HG03457 (cell line): Measurements from ENCODE around the gene NKX2-2.

Experiments used
- ATAC-seq: cut with Tn5 transposase; IDR thresholded peaks from one replicate; pipeline ENCODE4 v1.9.1; 2021; ENCODE audit warnings: moderate number of reproducible peaks; ENCODE audit not compliant: unreplicated experiment

Gene NKX2-2

DNA sequence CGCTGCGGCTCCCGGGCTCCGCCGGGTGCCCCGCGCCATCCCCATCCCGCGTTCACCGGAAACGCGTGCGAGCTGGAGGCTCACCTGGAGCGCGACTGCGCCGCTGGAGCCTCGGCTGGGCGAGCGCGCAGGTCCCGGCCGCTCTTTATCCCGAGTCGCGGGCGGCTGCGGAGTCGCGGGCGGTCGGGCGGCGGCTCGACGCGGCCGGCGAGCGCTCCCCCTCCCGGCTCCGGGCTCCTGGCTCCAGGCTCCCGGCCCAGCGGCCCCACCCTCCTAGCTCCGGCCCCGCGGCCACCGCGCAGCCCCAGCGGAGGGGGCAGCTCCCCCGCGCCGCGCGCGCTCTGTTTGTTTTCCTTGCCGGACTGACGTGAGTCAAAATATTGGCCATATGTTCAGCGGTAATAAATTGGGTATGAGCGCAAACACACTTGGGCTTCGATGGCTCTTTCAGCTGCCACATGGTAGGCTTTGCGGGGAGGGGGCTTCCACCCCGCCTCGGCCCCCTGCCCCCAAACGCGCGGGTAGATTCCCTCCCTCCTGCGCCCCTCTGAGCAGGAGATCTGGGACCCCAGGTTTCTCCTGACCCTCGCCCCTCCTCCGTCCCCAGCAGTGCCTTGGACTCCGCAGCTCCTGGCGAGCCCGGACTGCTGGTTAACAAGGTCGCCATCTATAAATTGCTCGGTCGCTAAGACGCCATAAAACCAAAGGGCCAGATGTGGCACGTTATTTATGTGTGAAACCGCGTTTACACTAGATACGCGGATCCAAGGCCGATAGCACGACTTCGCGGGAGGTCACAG, 8.8 kb upstream of the NKX2-2 start:
- no peak for ATAC-seq

DNA sequence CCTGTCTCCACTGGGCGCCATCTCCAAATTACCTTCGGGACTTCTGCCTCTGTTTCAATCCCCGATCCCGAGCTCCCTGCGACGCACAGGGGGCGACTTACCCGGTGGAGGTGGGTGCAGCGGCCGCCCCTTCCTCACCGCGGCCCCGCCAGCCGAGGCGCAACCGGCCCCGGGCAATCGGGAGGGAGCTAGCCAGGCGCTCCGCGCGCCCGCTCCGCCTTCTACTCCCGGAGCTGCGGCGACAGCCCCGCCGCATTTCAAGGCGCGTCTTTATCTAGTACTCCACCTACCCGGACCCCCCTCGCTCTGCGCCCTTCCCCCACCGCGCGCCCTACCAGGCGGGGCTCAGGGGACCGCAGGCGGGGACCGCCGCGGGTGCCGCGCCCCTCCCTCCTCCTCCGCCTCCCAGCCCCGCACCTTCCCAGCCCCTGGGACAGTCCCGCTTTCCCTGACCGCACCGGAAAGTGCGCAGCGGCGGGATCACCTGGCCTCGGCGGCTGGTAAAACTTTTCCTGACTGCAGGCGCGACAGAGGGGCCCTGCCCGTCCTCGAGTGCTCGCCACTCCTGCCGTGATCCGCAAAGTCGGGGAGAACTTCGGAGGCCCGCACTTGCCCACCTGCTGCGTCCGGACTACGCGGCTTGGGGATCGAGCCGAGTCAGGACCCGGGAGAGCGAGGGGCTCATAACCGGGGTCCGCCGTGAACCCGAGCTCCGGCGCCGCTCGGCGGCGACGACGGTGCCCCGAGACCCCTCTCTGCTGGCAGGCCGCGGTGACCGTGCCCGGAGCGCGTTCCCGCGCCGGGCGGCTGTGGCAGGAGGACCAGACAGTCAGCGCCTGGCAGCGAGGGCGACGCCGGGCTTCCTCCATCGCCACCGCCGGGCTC, 8.0 kb upstream of the NKX2-2 start:
- ATAC-seq = no peak

GRCh38 chr20:21520702-21521595, 7.1 kb upstream of the NKX2-2 start:
- no peak for ATAC-seq

DNA sequence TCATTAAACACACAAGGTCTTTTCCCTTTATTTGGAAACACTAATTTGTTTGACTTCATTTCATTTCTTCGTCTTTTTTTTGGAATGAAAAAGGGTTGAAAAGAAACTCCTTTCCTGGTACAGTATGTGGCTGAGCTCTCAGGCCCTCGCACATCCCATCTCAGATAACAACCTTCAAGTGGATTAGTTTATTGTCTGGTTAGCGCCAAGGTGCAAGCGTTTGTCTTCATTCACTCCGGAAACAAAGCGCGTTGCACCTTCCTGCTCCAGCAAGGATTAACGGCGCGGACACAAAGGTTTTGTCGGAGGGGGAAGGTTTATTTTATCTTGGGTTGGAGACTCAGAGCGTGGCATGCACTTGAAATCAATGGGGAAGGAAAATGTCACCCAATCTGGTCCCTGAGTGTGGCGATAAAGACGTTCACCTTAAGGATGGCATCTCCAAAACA, 5.3 kb upstream of the NKX2-2 start:
- ATAC-seq = no peak

DNA sequence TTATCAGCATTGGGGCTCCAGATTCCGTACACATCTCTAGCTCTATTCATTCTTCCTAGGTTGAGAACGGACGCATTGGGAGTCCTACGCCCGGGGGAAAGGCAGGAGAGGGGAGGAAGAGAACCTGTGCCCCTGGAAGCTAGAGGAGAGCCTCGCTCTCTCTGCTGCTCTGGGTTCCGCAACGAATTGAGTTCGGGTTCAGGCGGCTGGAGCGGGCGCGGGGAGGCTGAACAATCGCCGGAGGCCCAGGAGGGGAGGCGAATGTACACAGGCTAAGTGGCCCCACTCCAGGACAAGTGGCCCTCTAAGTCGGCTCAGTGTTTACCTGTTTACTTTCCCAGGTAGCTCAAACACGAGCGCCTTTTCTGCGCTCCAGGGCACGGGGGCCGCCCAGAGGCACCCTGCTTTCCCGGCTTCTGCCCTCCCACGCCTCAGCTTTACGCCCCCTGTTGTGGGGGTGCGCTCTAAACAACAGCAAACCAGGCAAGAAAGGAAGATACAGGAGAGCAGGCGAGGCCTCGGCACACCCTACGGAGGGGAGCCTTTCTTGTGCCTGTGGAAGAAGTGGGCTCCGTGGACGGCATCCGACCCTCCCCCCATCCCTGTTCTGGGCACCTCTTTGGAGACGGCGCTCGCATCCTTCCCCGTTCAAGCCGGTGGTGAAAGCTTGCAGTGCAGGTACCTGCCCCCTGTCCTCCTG, 4.6 kb upstream of the NKX2-2 start:
- no peak for ATAC-seq

DNA sequence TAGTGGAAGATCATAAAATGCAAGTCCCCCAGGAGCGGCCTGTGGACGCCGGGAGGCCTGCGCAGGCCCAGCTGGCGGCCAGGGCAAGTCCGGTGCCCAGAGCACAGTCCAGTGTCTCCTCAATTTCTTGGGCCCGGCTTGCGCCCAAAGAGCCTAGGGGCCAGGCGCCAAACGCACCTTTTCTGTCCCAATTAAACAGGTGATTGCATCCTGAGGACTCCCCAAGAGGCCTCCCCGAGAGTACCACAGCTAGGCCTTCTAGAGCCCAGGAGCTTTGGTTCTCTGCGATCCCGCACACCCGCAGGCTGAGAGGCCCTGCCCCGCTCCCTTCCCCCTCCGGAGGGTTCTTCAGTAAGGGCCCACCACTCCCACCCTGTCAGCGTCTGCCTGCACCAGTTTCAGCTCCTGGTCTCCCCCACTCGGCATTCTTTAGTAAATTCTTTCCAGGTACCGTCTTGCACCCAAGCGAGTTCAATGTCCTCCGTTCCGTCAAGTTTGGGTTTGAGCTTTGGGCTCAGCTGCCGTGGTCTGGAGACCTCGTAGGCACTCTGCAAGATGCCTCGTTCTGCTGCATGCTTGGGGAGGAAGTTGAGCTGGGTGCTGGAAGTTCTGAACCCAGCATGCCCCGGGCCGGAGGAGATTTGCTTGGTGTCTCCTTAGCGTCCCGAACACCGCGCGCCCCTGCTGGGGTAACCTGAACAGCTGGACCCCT, 3.9 kb upstream of the NKX2-2 start:
- no peak for ATAC-seq

DNA sequence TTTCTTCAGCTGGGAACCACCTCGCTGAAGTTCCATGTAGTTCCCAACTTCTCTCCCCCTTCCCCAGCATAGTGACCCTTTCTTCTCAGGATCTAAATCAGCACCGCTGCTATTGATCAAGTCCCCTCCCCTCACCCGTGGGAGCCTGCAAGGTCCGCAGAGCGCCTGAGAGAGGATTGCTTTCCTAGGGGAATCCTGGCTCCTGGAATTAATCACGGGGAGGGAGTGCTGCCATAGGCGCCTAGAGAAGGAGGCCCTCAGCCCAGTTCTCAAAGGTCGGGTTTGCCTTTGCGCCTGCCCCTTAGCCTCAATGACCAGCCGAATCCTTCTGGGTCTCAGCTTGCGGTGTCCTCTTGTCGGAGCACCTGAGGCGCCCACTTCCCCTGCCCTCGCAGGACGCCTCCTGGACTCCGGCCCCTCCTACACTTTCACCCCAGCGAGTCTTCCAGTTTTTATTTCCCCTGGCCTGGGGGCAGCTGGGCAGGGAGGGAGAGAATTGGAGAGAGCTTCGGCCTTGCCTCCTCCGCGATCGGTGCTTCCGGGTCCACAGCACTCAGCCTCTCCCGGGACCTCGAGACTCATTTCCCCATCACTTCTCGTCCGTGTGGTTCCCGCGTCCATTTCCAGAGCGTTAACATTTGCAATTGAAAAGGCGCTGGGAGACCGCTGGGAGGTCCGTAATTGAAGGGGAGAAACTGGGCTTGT, 3.1 kb upstream of the NKX2-2 start:
- no peak for ATAC-seq

DNA sequence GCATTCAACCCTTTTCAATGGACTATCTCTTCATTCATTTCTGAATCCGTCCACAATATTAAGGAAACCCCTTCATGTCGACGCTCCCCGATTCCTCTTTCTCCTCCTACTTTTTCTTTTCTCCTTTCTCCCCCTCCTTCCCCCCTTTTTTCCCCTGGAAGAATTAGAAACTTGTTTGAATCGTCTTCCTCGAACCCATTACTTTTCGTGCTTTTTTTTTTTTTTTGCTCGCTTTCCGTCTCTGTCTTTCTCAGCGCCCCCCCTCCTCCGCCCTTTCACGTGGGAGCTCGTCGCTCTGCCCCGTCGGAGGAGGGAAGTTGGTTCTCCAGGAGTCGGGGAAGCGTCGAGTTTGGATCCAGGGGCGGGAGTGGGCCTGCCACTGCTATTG, 2.3 kb upstream of the NKX2-2 start:
- ATAC-seq = no peak

- ATAC-seq = no peak
Observed at GRCh38 chr20:21515300-21516179, 1.7 kb upstream of the NKX2-2 start.

GRCh38 chr20:21514553-21515251, 838 bp upstream of the NKX2-2 start:
- no peak for ATAC-seq

- no peak for ATAC-seq
Observed at GRCh38 chr20:21513181-21513663, 642 bp downstream of the NKX2-2 start.

DNA sequence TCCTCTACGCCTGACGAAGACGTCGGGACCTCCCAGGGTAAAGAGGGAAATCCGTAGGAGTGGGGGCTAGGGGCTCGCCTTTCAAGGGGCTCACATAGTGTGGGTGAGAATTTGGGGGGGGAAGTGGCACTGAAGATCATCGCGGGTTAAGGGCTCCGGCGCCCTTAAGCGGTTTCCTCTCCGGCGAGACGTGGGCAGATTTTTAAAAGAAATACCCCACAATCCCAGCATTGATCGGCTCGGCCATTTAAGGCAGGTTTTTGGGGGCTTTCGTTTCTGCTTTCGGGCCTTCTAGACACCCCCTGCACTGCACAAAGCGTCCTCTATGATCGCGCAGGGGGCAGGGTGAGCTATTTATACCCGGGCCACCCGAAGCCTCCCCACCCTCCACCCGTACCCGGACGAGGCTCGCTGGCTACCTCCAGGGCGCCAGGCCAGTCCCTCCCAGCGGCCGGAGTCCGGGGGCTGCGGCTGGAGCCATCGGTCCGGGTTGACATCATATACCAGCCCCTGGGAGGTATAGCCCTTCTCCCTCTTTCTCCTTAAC, 1.2 kb downstream of the NKX2-2 start:
- no peak for ATAC-seq

- ATAC-seq = no peak
Observed at GRCh38 chr20:21511850-21512633, 1.8 kb downstream of the NKX2-2 start.

- ATAC-seq = no peak
Observed at GRCh38 chr20:21511485-21511849, 2.4 kb downstream of the NKX2-2 start.

DNA sequence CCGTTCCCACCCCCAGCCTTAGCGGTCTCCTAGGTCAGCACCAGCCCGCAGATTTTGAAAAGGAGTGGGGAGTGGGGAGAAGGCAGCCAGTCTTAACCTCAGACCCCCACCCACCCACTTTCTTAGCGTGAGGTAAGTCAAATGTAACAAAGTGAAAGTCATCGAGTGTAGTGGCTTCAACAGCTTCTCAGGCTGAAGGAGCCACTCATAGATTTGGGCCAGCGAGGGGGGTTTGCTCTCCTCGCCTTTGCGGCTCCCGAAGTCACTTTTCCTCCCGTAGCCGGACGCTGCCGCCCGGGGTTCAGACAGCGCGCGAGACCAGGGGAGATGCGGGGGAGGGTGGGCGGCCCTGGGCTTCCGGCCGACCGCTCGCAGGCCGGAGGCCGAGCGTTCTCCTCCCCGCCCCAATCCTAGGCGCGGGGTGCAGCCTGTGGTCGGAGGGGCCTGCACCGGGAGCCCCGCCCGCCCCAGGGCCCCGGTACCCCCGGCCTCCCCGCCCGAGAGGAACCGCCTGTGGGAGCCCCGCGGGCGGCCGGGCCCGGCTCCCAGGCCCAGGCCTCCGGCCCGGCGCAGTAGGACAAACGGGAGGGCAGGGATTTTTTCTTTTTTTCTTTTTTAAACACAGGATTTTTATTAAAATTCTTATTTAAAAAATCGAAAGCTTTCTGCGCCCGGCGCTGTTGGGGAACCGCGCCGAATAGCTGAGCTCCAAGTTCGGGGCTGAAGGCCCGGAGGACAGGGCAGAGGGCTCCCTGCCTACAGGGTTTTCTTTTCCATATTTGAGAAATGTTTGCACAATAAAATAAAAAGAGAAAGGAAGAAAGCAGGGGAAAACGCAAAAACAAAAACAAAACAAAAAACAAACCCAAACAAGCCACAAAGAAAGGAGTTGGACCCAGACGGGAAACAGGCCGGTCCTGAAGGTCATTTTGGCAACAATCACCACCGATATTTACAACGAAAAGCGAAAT, 3.2 kb downstream of the NKX2-2 start:
- no peak for ATAC-seq
